ENCODE results near the gene GINS2. TPM values are rescaled to one million over a fixed set of nuclear protein-coding genes. Genes with fewer than 3 reads are reported as not detected.

GINS2 gene
- total RNA-seq, 1 experiment from 2014 or later: 38.0 TPM

- H3K27me3 Mint-ChIP-seq (ENCODE audit: low read depth): peaks cover 15% of the 10 kb centered on the region
- CTCF ChIA-PET: interaction anchor here (0.5 to 4.1 kb wide), 20 partner anchors 9 to 516 kb away, joined by 3 to 75 read pairs (median 4); partner anchors contain the start of gene GSE1
- peak; percentile 77 for DNase-seq (ENCODE audit: low spot score)
Observed at GRCh38 chr16:85718682-85719081, 29.9 kb upstream of the GINS2 start.

GRCh38 chr16:85718153-85718477 lies 29.4 kb upstream of the GINS2 start:
- peaks cover 13% of the 10 kb centered on the region for H3K4me1 Mint-ChIP-seq
- no peak for DNase-seq (ENCODE audit: low spot score)
- no peak overlapping the region for H3K4me3 Mint-ChIP-seq
- POLR2A ChIA-PET: no interaction called here
- H3K9me3 Mint-ChIP-seq: no peaks in the 10 kb centered on the region
- CTCF ChIA-PET: interaction anchor here (0.7 to 4.1 kb wide), 38 partner anchors 8 to 515 kb away, joined by 3 to 75 read pairs (median 4); no protein-coding TSS in a partner anchor
- no peak for ATAC-seq
- no peak for TF ChIP-seq TP53 (CRISPR knock-in tag; IDR thresholded peaks at IDR 0.05)
- TF ChIP-seq OVOL2 (CRISPR knock-in tag; IDR thresholded peaks at IDR 0.05; ENCODE audit: borderline replicate concordance): no peak
- TF ChIP-seq ARID4B (CRISPR knock-in tag; IDR thresholded peaks at IDR 0.05; ENCODE audit: borderline replicate concordance): no peak
- no peaks in the 10 kb centered on the region for H3K36me3 Mint-ChIP-seq
- H3K27me3 Mint-ChIP-seq (ENCODE audit: low read depth): peaks cover 15% of the 10 kb centered on the region
- H3K27ac Mint-ChIP-seq: no peak overlapping the region

More at GRCh38 chr16:85718682-85719081, 29.9 kb upstream of the GINS2 start:
- peak; percentile 20 for ATAC-seq
- no peak overlapping the region for H3K4me3 Mint-ChIP-seq
- no peak overlapping the region for H3K27ac Mint-ChIP-seq
- H3K36me3 Mint-ChIP-seq: no peaks in the 10 kb centered on the region
- H3K4me1 Mint-ChIP-seq: peaks cover 13% of the 10 kb centered on the region
- POLR2A ChIA-PET: no interaction called here
- TF ChIP-seq SP1 (CRISPR knock-in tag; conservative IDR thresholded peaks at IDR 0.05) (no peak), ZNF263 (CRISPR knock-in tag; IDR thresholded peaks at IDR 0.05; ENCODE audit: low read depth) (no peak), CTCF (IDR thresholded peaks at IDR 0.05) (peak; percentile 78), E2F1 (CRISPR knock-in tag; IDR thresholded peaks at IDR 0.05) (no peak), SMAD4 (CRISPR knock-in tag; IDR thresholded peaks at IDR 0.05) (no peak), NR3C1 (CRISPR knock-in tag; conservative IDR thresholded peaks at IDR 0.05; ENCODE audit: low read depth) (no peak), IRF1 (CRISPR knock-in tag; IDR thresholded peaks at IDR 0.05) (no peak)
- H3K9me3 Mint-ChIP-seq: no peaks in the 10 kb centered on the region

GRCh38 chr16:85717393-85718152 lies 28.8 kb upstream of the GINS2 start:
- H3K36me3 Mint-ChIP-seq: peaks cover 3% of the 10 kb centered on the region
- H3K27me3 Mint-ChIP-seq (ENCODE audit: low read depth): peaks cover 19% of the 10 kb centered on the region
- ATAC-seq (peak; percentile 57), DNase-seq (ENCODE audit: low spot score) (peak; percentile 73)
- TF ChIP-seq ELF4 (CRISPR knock-in tag; IDR thresholded peaks at IDR 0.05; ENCODE audit: low read depth): no peak
- peak; percentile 80 for TF ChIP-seq PRDM15 (CRISPR knock-in tag; IDR thresholded peaks at IDR 0.05)
- 0 out of 2 replicates have a peak, but pooled peaks have one; percentile 16 for TF ChIP-seq FOXP1 (CRISPR knock-in tag; IDR thresholded peaks at IDR 0.05; ENCODE audit: borderline replicate concordance)
- TF ChIP-seq CTCF (IDR thresholded peaks at IDR 0.05): peak; percentile 62
- no peak for TF ChIP-seq TP53 (CRISPR knock-in tag; IDR thresholded peaks at IDR 0.05)
- TF ChIP-seq ZNF219 (CRISPR knock-in tag; IDR thresholded peaks at IDR 0.05; ENCODE audit: borderline replicate concordance): no peak
- H3K4me1 Mint-ChIP-seq: peaks cover 13% of the 10 kb centered on the region
- no peak overlapping the region for H3K27ac Mint-ChIP-seq
- H3K4me3 Mint-ChIP-seq: no peak overlapping the region
- peaks cover 3% of the 10 kb centered on the region; the same call in 1 of the 2 replicates for H3K9me3 Mint-ChIP-seq
- ChIA-PET CTCF (interaction anchor here (0.6 to 4.1 kb wide), 52 partner anchors 8 to 603 kb away, joined by 3 to 75 read pairs (median 4); no protein-coding TSS in a partner anchor), POLR2A (no interaction called here)
